Activated B cell treated with CpG ODN at 0.5 μM for 24 hours (primary cell): ENCODE data around the gene SLC25A28. TPM values are rescaled to one million over a fixed set of nuclear protein-coding genes. Genes with fewer than 3 reads are reported as not detected.

Source experiments
- ATAC-seq: fragments of 200-7000 bp; cut with Tn5 transposase; one replicate; pipeline ENCODE4 v1.10.0; 2021; ENCODE audit warnings: low read depth, mild to moderate bottlenecking, moderate library complexity
- CTCF ChIA-PET: fragments of 350-600 bp; sonication (Branson Sonifier 250); formaldehyde crosslinking; loops from one replicate; lab custom pipeline; 2021; ENCODE audit warnings: antibody characterized with exemption; lab: Charles Lee
- POLR2A ChIA-PET: fragments of 350-600 bp; sonication (Branson Sonifier 250); formaldehyde crosslinking; loops from one replicate; lab custom pipeline; 2021; ENCODE audit warnings: antibody characterized with exemption; lab: Charles Lee
- DNase-seq: peaks from one replicate; pipeline ENCODE4 v3.0.0; 2022
- H3K27ac Mint-ChIP-seq: one replicate; pipeline ENCODE4 v1.8.0; 2020; ENCODE audit warnings: mixed read lengths
- H3K27me3 Mint-ChIP-seq: one replicate; pipeline ENCODE4 v1.8.0; 2021; ENCODE audit warnings: mixed read lengths
- H3K36me3 Mint-ChIP-seq: one replicate; pipeline ENCODE4 v1.8.0; 2021; ENCODE audit warnings: low read depth, mixed read lengths
- H3K4me1 Mint-ChIP-seq: one replicate; pipeline ENCODE4 v1.8.0; 2021; ENCODE audit warnings: mixed read lengths
- H3K4me3 Mint-ChIP-seq: one replicate; pipeline ENCODE4 v1.8.0; 2020; ENCODE audit warnings: mild to moderate bottlenecking, mixed read lengths
- H3K9me3 Mint-ChIP-seq: one replicate; pipeline ENCODE4 v1.8.0; 2020; ENCODE audit warnings: mixed read lengths
- CTCF ChIP-seq: fragments of 200-600 bp; IDR thresholded peaks from one replicate; pipeline ENCODE4 v1.8.0; 2022; ENCODE audit warnings: antibody characterized with exemption, mild to moderate bottlenecking
- intact Hi-C: fragments of 100-400 bp; cut with micrococcal nuclease; formaldehyde crosslinking; loops from one replicate; pipeline ENCODE4 v1.15.1; 2024
- total RNA-seq: library from RNA; stranded (reverse); gene quantifications from 2 replicates; pipeline ENCODE4 v1.2.3, GENCODE V29; 2022

Gene SLC25A28
- total RNA-seq: 45.9 and 47.5 TPM in 2 replicates

- intact Hi-C loops: loop anchor here (1.0 to 10.0 kb wide), 9 partner anchors 39 to 1487 kb away; partner anchors contain the start of genes COX15, CUTC, ENTPD7 and ERLIN1
- no peak for TF ChIP-seq CTCF
- ATAC-seq: peak; percentile 82
- peaks cover 7% of the 10 kb centered on the region for H3K36me3 Mint-ChIP-seq
- peak within 1 kb of the TSS; percentile 95 for H3K27ac Mint-ChIP-seq
- peaks cover 56% of the 10 kb centered on the region for H3K4me1 Mint-ChIP-seq
- POLR2A ChIA-PET: interaction anchor here (0.8 to 4.3 kb wide), 10 partner anchors 9 to 1174 kb away, joined by 3 to 33 read pairs (median 6); partner anchors contain the start of genes COX15, CUTC, ENTPD7 and GOT1
- no peaks in the 10 kb centered on the region for H3K9me3 Mint-ChIP-seq
- H3K27me3 Mint-ChIP-seq: no peaks in the 10 kb centered on the region
- DNase-seq: peak; percentile 84
- CTCF ChIA-PET: interaction anchor here (1.1 to 2.9 kb wide), 3 partner anchors 7 to 184 kb away, joined by 3 to 10 read pairs (median 4); no protein-coding TSS in a partner anchor
- H3K4me3 Mint-ChIP-seq: peak within 1 kb of the TSS; percentile 92
Observed at GRCh38 chr10:99619851-99620710, at the start of gene SLC25A28. SLC25A28 (minus strand) TSS chr10:99620439; CDS start chr10:99620335, 104 bp downstream.

- POLR2A ChIA-PET: no interaction called here
Observed at GRCh38 chr10:99667108-99667751, 47.0 kb upstream of the SLC25A28 start.

GRCh38 chr10:99665304-99665703, 45.1 kb upstream of the SLC25A28 start:
- intact Hi-C loops: no loop called here
- DNase-seq (no peak), ATAC-seq (no peak)
- POLR2A ChIA-PET: no interaction called here
- TF ChIP-seq CTCF: no peak
- peaks cover 21% of the 10 kb centered on the region for H3K36me3 Mint-ChIP-seq
- H3K4me3 Mint-ChIP-seq: no peak overlapping the region
- no peaks in the 10 kb centered on the region for H3K9me3 Mint-ChIP-seq
- peaks cover under 1% of the 10 kb centered on the region for H3K4me1 Mint-ChIP-seq
- CTCF ChIA-PET: no interaction called here
- no peak overlapping the region for H3K27ac Mint-ChIP-seq
- H3K27me3 Mint-ChIP-seq: no peaks in the 10 kb centered on the region

More at GRCh38 chr10:99667108-99667751, 47.0 kb upstream of the SLC25A28 start:
- DNase-seq (no peak), ATAC-seq (no peak)
- TF ChIP-seq CTCF: no peak
- Mint-ChIP-seq H3K27me3 (no peaks in the 10 kb centered on the region), H3K9me3 (no peaks in the 10 kb centered on the region), H3K36me3 (peaks cover 15% of the 10 kb centered on the region), H3K27ac (no peak overlapping the region), H3K4me1 (no peaks in the 10 kb centered on the region), H3K4me3 (no peak overlapping the region)
- CTCF ChIA-PET: interaction anchor here (1.2 kb wide), 1 partner anchor 43 kb away, joined by 3 read pairs; no protein-coding TSS in a partner anchor
- intact Hi-C loops: no loop called here

- no peak for ATAC-seq
- H3K27ac Mint-ChIP-seq: no peak overlapping the region
- H3K27me3 Mint-ChIP-seq: peaks cover under 1% of the 10 kb centered on the region
- H3K9me3 Mint-ChIP-seq: no peaks in the 10 kb centered on the region
- intact Hi-C loops: no loop called here
- H3K36me3 Mint-ChIP-seq: peaks cover 21% of the 10 kb centered on the region
- no peak for TF ChIP-seq CTCF
- ChIA-PET CTCF (no interaction called here), POLR2A (no interaction called here)
- no peak overlapping the region for H3K4me3 Mint-ChIP-seq
- DNase-seq: no peak
- peaks cover 19% of the 10 kb centered on the region for H3K4me1 Mint-ChIP-seq
Observed at GRCh38 chr10:99661377-99661763, 41.1 kb upstream of the SLC25A28 start.
